OCI-LY7 (cell line): ENCODE measurements around the gene CREB3. TPM values are rescaled to one million over a fixed set of nuclear protein-coding genes. Genes with fewer than 3 reads are reported as not detected.

Source experiments
- BruUV-seq: library from RNA; stranded (reverse); fragments of 400-500 nt; replicated peaks from 2 replicates; lab custom pipeline; 2021; lab: Mats Ljungman, UMichigan
- CTCF ChIA-PET: fragments of 300-600 bp; sonication (Branson Sonifier 250); formaldehyde crosslinking; loops from one replicate; lab custom pipeline; 2022; ENCODE audit warnings: antibody characterized with exemption; ENCODE audit not compliant: unreplicated experiment; lab: Charles Lee
- POLR2A ChIA-PET: fragments of 300-600 bp; sonication (Branson Sonifier 250); formaldehyde crosslinking; loops from one replicate; lab custom pipeline; 2022; ENCODE audit warnings: antibody characterized with exemption; lab: Charles Lee
- DNase-seq: peaks from one replicate; pipeline ENCODE4 v3.0.0-alpha.2; 2015; ENCODE audit warnings: low spot score
- H2AFZ ChIP-seq: fragments of 200-600 bp; sonication (generic), shearing (Covaris generic); 2 replicates; pipeline ENCODE4 v1.6.1; 2014; ENCODE audit warnings: mild to moderate bottlenecking, antibody characterized with exemption, low read length, moderate library complexity
- H3K27ac ChIP-seq: fragments of 200-600 bp; sonication (generic); 2 replicates; pipeline ENCODE4 v1.5.1; 2014; ENCODE audit warnings: mixed run types, low read depth, mild to moderate bottlenecking, moderate library complexity, low read length, inconsistent platforms; ENCODE audit not compliant: poor library complexity, severe bottlenecking
- H3K36me3 ChIP-seq: fragments of 200-600 bp; sonication (generic); 2 replicates; pipeline ENCODE4 v1.6.1; 2014; ENCODE audit warnings: mild to moderate bottlenecking, antibody characterized with exemption, low read length, moderate library complexity, mixed read lengths; ENCODE audit not compliant: insufficient read depth
- H3K4me1 ChIP-seq: fragments of 200-600 bp; sonication (generic); 2 replicates; pipeline ENCODE4 v1.5.1; 2014; ENCODE audit warnings: mild to moderate bottlenecking, low read length; ENCODE audit not compliant: insufficient read depth, poor library complexity, severe bottlenecking
- H3K4me2 ChIP-seq: fragments of 200-600 bp; sonication (generic); 2 replicates; pipeline ENCODE4 v1.6.1; 2014; ENCODE audit warnings: mild to moderate bottlenecking, low read length
- H3K4me3 ChIP-seq: fragments of 200-600 bp; sonication (generic); 2 replicates; pipeline ENCODE4 v1.5.1; 2014; ENCODE audit warnings: mild to moderate bottlenecking, low read depth, low read length; ENCODE audit not compliant: poor library complexity, severe bottlenecking
- H3K79me2 ChIP-seq: fragments of 200-600 bp; sonication (generic); 2 replicates; pipeline ENCODE4 v1.6.1; 2016; ENCODE audit warnings: low read depth, mild to moderate bottlenecking, low read length, moderate library complexity, mixed read lengths; ENCODE audit not compliant: insufficient read depth
- H3K9me2 ChIP-seq: fragments of 200-600 bp; sonication (generic); 2 replicates; pipeline ENCODE4 v1.6.1; 2016; ENCODE audit warnings: mild to moderate bottlenecking, low read length, mixed read lengths; ENCODE audit not compliant: insufficient read depth
- H3K9me3 ChIP-seq: fragments of 200-600 bp; sonication (generic); 2 replicates; pipeline ENCODE4 v1.6.1; 2014; ENCODE audit warnings: mild to moderate bottlenecking, mixed run types, low read length, mixed read lengths
- H4K20me1 ChIP-seq: fragments of 200-600 bp; sonication (generic); 2 replicates; pipeline ENCODE4 v1.6.1; 2014; ENCODE audit warnings: mild to moderate bottlenecking, antibody characterized with exemption, low read length, moderate library complexity, mixed read lengths; ENCODE audit not compliant: insufficient read depth
- CTCF ChIP-seq: fragments of 200-600 bp; sonication (generic); conservative IDR thresholded peaks from 2 replicates; pipeline ENCODE4 v1.5.1; 2014; ENCODE audit warnings: mild to moderate bottlenecking, antibody characterized with exemption, low read length, moderate library complexity, mixed read lengths
- EZH2phosphoT487 ChIP-seq: fragments of 200-600 bp; sonication (generic); IDR thresholded peaks from 2 replicates; pipeline ENCODE4 v1.6.1; 2018; ENCODE audit warnings: low read depth, borderline replicate concordance, mild to moderate bottlenecking, mixed run types, antibody characterized with exemption, low read length, moderate library complexity, mixed read lengths
- intact Hi-C: fragments of 100-400 bp; cut with micrococcal nuclease; formaldehyde crosslinking; loops from one replicate; pipeline ENCODE4 v1.10.0; 2022; ENCODE audit not compliant: unreplicated experiment
- total RNA-seq, 2 experiments: library from RNA; depleted of rRNA in 1 of 2; stranded (reverse); fragments of >200 nt in 1 of 2; shearing (Covaris generic) in 1 of 2; gene quantifications; 2 replicates each; pipeline ENCODE4 v1.2.3, GENCODE V29; 2014 to 2022

CREB3 gene
- total RNA-seq, 2 experiments from 2014 or later, result 18.2 to 23.0 TPM

GRCh38 chr9:35690614-35691333 lies 41.7 kb upstream of the CREB3 start:
- Histone ChIP-seq H3K27ac (no peak overlapping the region), H3K9me2 (no peaks in the 10 kb centered on the region), H3K79me2 (no peaks in the 10 kb centered on the region), H3K4me2 (peak overlapping the region; percentile 66), H3K4me1 (peaks cover 46% of the 10 kb centered on the region), H4K20me1 (no peaks in the 10 kb centered on the region), H3K36me3 (peaks cover 4% of the 10 kb centered on the region), H2AFZ (peak overlapping the region; percentile 65), H3K4me3 (peak overlapping the region; percentile 54), H3K9me3 (no peaks in the 10 kb centered on the region)
- no TSS peak for BruUV-seq
- intact Hi-C loops, result no loop called here
- TF ChIP-seq CTCF (no peak), EZH2phosphoT487 (no peak)
- no peak for DNase-seq
- POLR2A ChIA-PET, result interaction anchor here (0.6 to 1.4 kb wide), 5 partner anchors 10 to 38 kb away, joined by 3 to 6 read pairs (median 5); partner anchors contain the start of gene ARHGEF39
- CTCF ChIA-PET, result no interaction called here

GRCh38 chr9:35691334-35691650 lies 41.2 kb upstream of the CREB3 start:
- Histone ChIP-seq H2AFZ (peak overlapping the region; percentile 65; the same call in 1 of the 2 replicates), H3K4me3 (no peak overlapping the region), H3K79me2 (no peaks in the 10 kb centered on the region), H3K4me1 (peaks cover 43% of the 10 kb centered on the region), H3K4me2 (peak overlapping the region; percentile 66; the same call in 1 of the 2 replicates), H3K27ac (no peak overlapping the region), H3K9me2 (no peaks in the 10 kb centered on the region), H3K9me3 (no peaks in the 10 kb centered on the region), H4K20me1 (no peaks in the 10 kb centered on the region), H3K36me3 (peaks cover 9% of the 10 kb centered on the region)
- no peak for TF ChIP-seq EZH2phosphoT487
- no peak for TF ChIP-seq CTCF
- intact Hi-C loops, result no loop called here
- CTCF ChIA-PET, result no interaction called here
- DNase-seq, result no peak
- BruUV-seq, result no TSS peak
- POLR2A ChIA-PET, result interaction anchor here (1.4 kb wide), 1 partner anchor 26 kb away, joined by 6 read pairs; the partner anchor contains the start of gene ARHGEF39

GRCh38 chr9:35691757-35692301 lies 40.6 kb upstream of the CREB3 start:
- TF ChIP-seq CTCF (no peak), EZH2phosphoT487 (no peak)
- DNase-seq, result no peak
- no peaks in the 10 kb centered on the region for H4K20me1 ChIP-seq
- intact Hi-C loops, result no loop called here
- H3K36me3 ChIP-seq, result peaks cover 14% of the 10 kb centered on the region
- H3K4me2 ChIP-seq, result no peak overlapping the region
- H2AFZ ChIP-seq, result no peak overlapping the region
- H3K4me1 ChIP-seq, result peaks cover 38% of the 10 kb centered on the region
- H3K79me2 ChIP-seq, result no peaks in the 10 kb centered on the region
- ChIA-PET CTCF (interaction anchor here (1.1 kb wide), 1 partner anchor 21 kb away, joined by 3 read pairs; no protein-coding TSS in a partner anchor), POLR2A (interaction anchor here (1.4 kb wide), 1 partner anchor 27 kb away, joined by 6 read pairs; the partner anchor contains the start of gene ARHGEF39)
- H3K27ac ChIP-seq, result no peak overlapping the region
- BruUV-seq, result no TSS peak
- H3K4me3 ChIP-seq, result no peak overlapping the region
- H3K9me2 ChIP-seq, result no peaks in the 10 kb centered on the region
- H3K9me3 ChIP-seq, result no peaks in the 10 kb centered on the region
